Neutrophil (primary cell): ENCODE data around the gene SUCLA2.

Source experiments
- H3K27ac ChIP-seq: fragments of 200-600 bp; sonication (generic); 2 replicates; pipeline ENCODE4 v1.5.1; 2016; ENCODE audit warnings: mild to moderate bottlenecking, moderate library complexity
- H3K27me3 ChIP-seq: fragments of 200-600 bp; sonication (generic); 2 replicates; pipeline ENCODE4 v1.6.0; 2016; ENCODE audit warnings: mild to moderate bottlenecking
- H3K36me3 ChIP-seq: fragments of 200-600 bp; sonication (generic); 2 replicates; pipeline ENCODE4 v1.5.1; 2017
- H3K4me1 ChIP-seq, 2 experiments: fragments of 200-600 bp in 1 of 2; sonication (generic) in 1 of 2; 1 replicate in 1 of 2; 2 replicates in 1 of 2; pipeline versions ENCODE4 v1.5.1 to v1.6.1; 2013 to 2016; ENCODE audit warnings: low read depth in 1 of 2, low read length in 1 of 2, mild to moderate bottlenecking in 1 of 2, moderate library complexity in 1 of 2; ENCODE audit not compliant: control insufficient read depth in 1 of 2, insufficient read depth in 1 of 2
- H3K4me3 ChIP-seq, 2 experiments: fragments of 200-600 bp in 1 of 2; sonication (generic) in 1 of 2; 1 replicate in 1 of 2; 2 replicates in 1 of 2; pipeline ENCODE4 v1.5.1; 2013 to 2016; ENCODE audit warnings: low read depth in 1 of 2, low read length in 1 of 2, mild to moderate bottlenecking in 1 of 2, moderate library complexity in 1 of 2
- H3K9me3 ChIP-seq: fragments of 200-600 bp; sonication (generic); 2 replicates; pipeline ENCODE4 v1.5.1; 2016
- CTCF ChIP-seq: fragments of 200-600 bp; sonication (generic); IDR thresholded peaks from 2 replicates; pipeline ENCODE4 v1.5.1; 2016; ENCODE audit warnings: antibody characterized with exemption

The SUCLA2 gene

GRCh38 chr13:47962237-47962636 lies 38.8 kb downstream of the SUCLA2 start:
- Histone ChIP-seq H3K36me3 (peaks cover 26% of the 10 kb centered on the region), H3K27ac (no peak overlapping the region)
- TF ChIP-seq CTCF = no peak

GRCh38 chr13:47959468-47960247 lies 41.4 kb downstream of the SUCLA2 start:
- Histone ChIP-seq H3K36me3 (peaks cover 19% of the 10 kb centered on the region), H3K4me1 (no peaks in the 10 kb centered on the region), H3K9me3 (peaks cover 21% of the 10 kb centered on the region), H3K27ac (no peak overlapping the region), H3K4me3 (no peak overlapping the region), H3K27me3 (no peaks in the 10 kb centered on the region)
- TF ChIP-seq CTCF = no peak

More at GRCh38 chr13:47962237-47962636, 38.8 kb downstream of the SUCLA2 start:
- Histone ChIP-seq H3K4me1 (no peaks in the 10 kb centered on the region), H3K27me3 (no peaks in the 10 kb centered on the region), H3K4me3 (no peak overlapping the region), H3K9me3 (peaks cover 17% of the 10 kb centered on the region)

GRCh38 chr13:47957073-47957472 lies 44.0 kb downstream of the SUCLA2 start:
- H3K4me3 ChIP-seq = no peak overlapping the region
- no peak for TF ChIP-seq CTCF
- H3K36me3 ChIP-seq = peaks cover 4% of the 10 kb centered on the region

GRCh38 chr13:47955836-47956235 lies 45.2 kb downstream of the SUCLA2 start:
- H3K36me3 ChIP-seq = peaks cover 4% of the 10 kb centered on the region

More at GRCh38 chr13:47957073-47957472, 44.0 kb downstream of the SUCLA2 start:
- Histone ChIP-seq H3K27me3 (no peaks in the 10 kb centered on the region), H3K4me1 (no peaks in the 10 kb centered on the region), H3K27ac (no peak overlapping the region), H3K9me3 (peaks cover 21% of the 10 kb centered on the region)

GRCh38 chr13:47949799-47950198 lies 51.3 kb downstream of the SUCLA2 start:
- H3K36me3 ChIP-seq = peaks cover 18% of the 10 kb centered on the region

More at GRCh38 chr13:47955836-47956235, 45.2 kb downstream of the SUCLA2 start:
- peaks cover 21% of the 10 kb centered on the region for H3K9me3 ChIP-seq
- H3K27ac ChIP-seq = no peak overlapping the region
- no peak for TF ChIP-seq CTCF
- H3K4me1 ChIP-seq = no peaks in the 10 kb centered on the region
- no peak overlapping the region for H3K4me3 ChIP-seq
- no peaks in the 10 kb centered on the region for H3K27me3 ChIP-seq

More at GRCh38 chr13:47949799-47950198, 51.3 kb downstream of the SUCLA2 start:
- TF ChIP-seq CTCF = no peak
- H3K27me3 ChIP-seq = no peaks in the 10 kb centered on the region
- H3K4me1 ChIP-seq = no peaks in the 10 kb centered on the region
- no peak overlapping the region for H3K4me3 ChIP-seq
- no peak overlapping the region for H3K27ac ChIP-seq
- H3K9me3 ChIP-seq = no peaks in the 10 kb centered on the region
